Ovary (tissue), 3 donors: ENCODE results near the gene ERAS.

Experiments
- CTCF ChIP-seq, 3 donors: fragments of 450-650 bp in 2 of 3; fragments of 200-600 bp in 1 of 3; IDR thresholded peaks; one replicate each; pipeline versions ENCODE4 v1.5.1 to v1.8.0; 2016 to 2022; ENCODE audit warnings: antibody characterized with exemption in 3 of 3, mild to moderate bottlenecking in 1 of 3
- POLR2A ChIP-seq: fragments of 450-650 bp; IDR thresholded peaks from one replicate; pipeline ENCODE4 v1.6.1; 2017; ENCODE audit warnings: antibody characterized with exemption, mild to moderate bottlenecking, moderate library complexity
- donor health status: DM: no; HTN: no; CAD: no.

GRCh38 chrX:48806081-48806480 is 20.2 kb upstream of the ERAS start:
- TF ChIP-seq POLR2A (no peak), CTCF (IDR thresholded peaks at IDR 0.05) (no peak)
